ENCODE results near the gene POLR3GL. TPM values are rescaled to one million over a fixed set of nuclear protein-coding genes. Genes with fewer than 3 reads are reported as not detected.

POLR3GL gene
- total and polyA plus RNA-seq, 2 experiments from 2014 or later: 17.4 to 37.9 TPM

- H3K4me1 ChIP-seq (ENCODE audit: insufficient read depth): peaks cover 13% of the 10 kb centered on the region
- peak overlapping the region; percentile 44 for H3K27ac ChIP-seq
- in situ Hi-C loops (cut with MboI): no loop called here
- no peaks in the 10 kb centered on the region for H4K20me1 ChIP-seq (ENCODE audit: insufficient read depth)
- no peak for DNase-seq
- H3K36me3 ChIP-seq (ENCODE audit: low read depth): no peaks in the 10 kb centered on the region
- WGBS, 2 experiments (ENCODE audit: low coverage in 1 of 2, low lambda C conversion rate in 2 of 2, missing lambda C conversion rate in 2 of 2): 96 to 97% methylated on average over 6 of the region's 6 CpGs
- H3K9me3 ChIP-seq (ENCODE audit: low read depth): no peaks in the 10 kb centered on the region
- H3F3A ChIP-seq (ENCODE audit: insufficient read depth): peaks cover 31% of the 10 kb centered on the region
- H3K79me2 ChIP-seq (ENCODE audit: insufficient read depth): no peaks in the 10 kb centered on the region
- no peak overlapping the region for H2AFZ ChIP-seq
- no peak overlapping the region for H3K4me2 ChIP-seq (ENCODE audit: unreplicated experiment)
- no peak for TF ChIP-seq EZH2 (IDR thresholded peaks at IDR 0.05; ENCODE audit: insufficient read depth, poor library complexity, severe bottlenecking)
- no peak for TF ChIP-seq EZH2phosphoT487 (IDR thresholded peaks at IDR 0.05; ENCODE audit: insufficient read depth, low read depth)
- no peaks in the 10 kb centered on the region for H3K27me3 ChIP-seq (replicated peaks; ENCODE audit: insufficient read depth)
- H3K9ac ChIP-seq: no peak overlapping the region
- no peak overlapping the region for H3K4me3 ChIP-seq
- no peaks in the 10 kb centered on the region for H3K9me2 ChIP-seq (ENCODE audit: insufficient read depth)
Observed at GRCh38 chr1:145986551-145986950, 22.1 kb downstream of the POLR3GL start.

GRCh38 chr1:145987926-145988325 is 23.4 kb downstream of the POLR3GL start:
- Histone ChIP-seq H3K36me3 (ENCODE audit: low read depth) (peaks cover 10% of the 10 kb centered on the region), H3K9ac (no peak overlapping the region), H3K4me2 (ENCODE audit: unreplicated experiment) (no peak overlapping the region), H3K9me3 (ENCODE audit: low read depth) (no peaks in the 10 kb centered on the region), H3F3A (ENCODE audit: insufficient read depth) (peaks cover 45% of the 10 kb centered on the region), H3K27me3 (replicated peaks; ENCODE audit: insufficient read depth) (no peaks in the 10 kb centered on the region), H3K4me3 (no peak overlapping the region), H2AFZ (no peak overlapping the region), H3K79me2 (ENCODE audit: insufficient read depth) (peaks cover 6% of the 10 kb centered on the region), H3K27ac (no peak overlapping the region), H3K4me1 (ENCODE audit: insufficient read depth) (peaks cover 23% of the 10 kb centered on the region), H4K20me1 (ENCODE audit: insufficient read depth) (peaks cover 4% of the 10 kb centered on the region; the same call in 1 of the 2 replicates), H3K9me2 (ENCODE audit: insufficient read depth) (no peaks in the 10 kb centered on the region)
- in situ Hi-C loops (cut with MboI): no loop called here
- 100% methylated on average over 1 of the region's 1 CpG for WGBS, 2 experiments (ENCODE audit: low coverage in 1 of 2, low lambda C conversion rate in 2 of 2, missing lambda C conversion rate in 2 of 2)
- TF ChIP-seq EZH2phosphoT487 (IDR thresholded peaks at IDR 0.05; ENCODE audit: insufficient read depth, low read depth): no peak
- TF ChIP-seq EZH2 (IDR thresholded peaks at IDR 0.05; ENCODE audit: insufficient read depth, poor library complexity, severe bottlenecking): no peak
- DNase-seq: no peak

- DNase-seq: no peak
- Histone ChIP-seq H3K4me2 (ENCODE audit: unreplicated experiment) (no peak overlapping the region), H3K79me2 (ENCODE audit: insufficient read depth) (peaks cover 14% of the 10 kb centered on the region), H4K20me1 (ENCODE audit: insufficient read depth) (peaks cover 13% of the 10 kb centered on the region; the same call in 1 of the 2 replicates), H3K27me3 (replicated peaks; ENCODE audit: insufficient read depth) (no peaks in the 10 kb centered on the region), H2AFZ (no peak overlapping the region), H3K36me3 (ENCODE audit: low read depth) (peaks cover 19% of the 10 kb centered on the region), H3K4me1 (ENCODE audit: insufficient read depth) (peaks cover 31% of the 10 kb centered on the region), H3F3A (ENCODE audit: insufficient read depth) (peaks cover 54% of the 10 kb centered on the region), H3K4me3 (no peak overlapping the region), H3K9me2 (ENCODE audit: insufficient read depth) (no peaks in the 10 kb centered on the region), H3K27ac (no peak overlapping the region), H3K9me3 (ENCODE audit: low read depth) (no peaks in the 10 kb centered on the region), H3K9ac (no peak overlapping the region)
- in situ Hi-C loops (cut with MboI): no loop called here
- 62 to 70% methylated on average over 5 of the region's 5 CpGs for WGBS, 2 experiments (ENCODE audit: low coverage in 1 of 2, low lambda C conversion rate in 2 of 2, missing lambda C conversion rate in 2 of 2)
- TF ChIP-seq EZH2phosphoT487 (IDR thresholded peaks at IDR 0.05; ENCODE audit: insufficient read depth, low read depth) (no peak), EZH2 (IDR thresholded peaks at IDR 0.05; ENCODE audit: insufficient read depth, poor library complexity, severe bottlenecking) (no peak)
Observed at GRCh38 chr1:145988773-145989172, 24.3 kb downstream of the POLR3GL start.

DNA sequence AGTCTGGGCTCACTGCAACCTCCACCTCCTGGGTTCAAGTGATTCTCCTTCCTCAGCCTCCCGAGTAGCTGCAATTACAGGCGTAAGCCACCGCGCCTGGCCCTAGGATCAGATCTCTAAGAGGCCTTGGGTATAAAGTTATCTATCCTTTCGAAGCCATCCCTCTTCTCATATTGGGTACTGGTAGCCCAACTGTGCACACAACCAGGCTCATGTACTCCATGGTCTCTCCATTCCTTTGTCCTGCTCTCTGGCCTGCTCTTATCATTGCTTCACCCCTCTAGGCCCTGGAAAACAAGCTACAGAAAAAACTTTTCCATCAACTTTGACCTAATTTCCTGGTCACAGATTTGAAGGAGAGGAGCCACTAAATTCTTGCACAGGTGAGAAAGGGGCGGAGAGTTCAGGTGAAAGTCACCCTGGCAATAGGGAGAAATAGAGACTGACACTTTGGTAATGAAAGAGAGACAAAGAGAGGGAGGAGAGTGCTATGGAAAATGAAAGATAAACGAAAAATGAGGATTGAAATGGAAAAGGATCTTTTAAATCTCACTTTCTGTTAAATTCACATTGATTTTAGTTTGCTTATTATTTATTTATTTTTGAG is 25.9 kb downstream of the POLR3GL start:
- Histone ChIP-seq H3K9ac (no peak overlapping the region), H4K20me1 (ENCODE audit: insufficient read depth) (peaks cover 23% of the 10 kb centered on the region; the same call in 1 of the 2 replicates), H3K79me2 (ENCODE audit: insufficient read depth) (peaks cover 30% of the 10 kb centered on the region), H3K36me3 (ENCODE audit: low read depth) (peaks cover 33% of the 10 kb centered on the region), H3K9me2 (ENCODE audit: insufficient read depth) (no peaks in the 10 kb centered on the region), H3K4me3 (no peak overlapping the region), H2AFZ (no peak overlapping the region), H3K4me1 (ENCODE audit: insufficient read depth) (peaks cover 36% of the 10 kb centered on the region), H3K27me3 (replicated peaks; ENCODE audit: insufficient read depth) (no peaks in the 10 kb centered on the region), H3K27ac (peak overlapping the region; percentile 27; the same call in 1 of the 2 replicates), H3K4me2 (ENCODE audit: unreplicated experiment) (no peak overlapping the region), H3K9me3 (ENCODE audit: low read depth) (no peaks in the 10 kb centered on the region), H3F3A (ENCODE audit: insufficient read depth) (peaks cover 61% of the 10 kb centered on the region)
- no peak for TF ChIP-seq EZH2 (IDR thresholded peaks at IDR 0.05; ENCODE audit: insufficient read depth, poor library complexity, severe bottlenecking)
- WGBS, 2 experiments (ENCODE audit: low coverage in 1 of 2, low lambda C conversion rate in 2 of 2, missing lambda C conversion rate in 2 of 2): 88% methylated on average over 7 of the region's 7 CpGs
- in situ Hi-C loops (cut with MboI): no loop called here
- DNase-seq: no peak

Measured in GM23248 (cell line).